IMR-90 (cell line): ENCODE data around the gene MAOB. TPM values are rescaled to one million over a fixed set of nuclear protein-coding genes. Genes with fewer than 3 reads are reported as not detected.

ENCODE experiments used
- ATAC-seq: fragments of 200-7000 bp; cut with Tn5 transposase; 2 replicates; pipeline ENCODE4 v1.9.1; 2020; ENCODE audit warnings: low read depth, mild to moderate bottlenecking, moderate library complexity
- BruUV-seq: library from RNA; stranded (reverse); fragments of 400-500 nt; replicated peaks from 2 replicates; lab custom pipeline; 2021; lab: Mats Ljungman, UMichigan
- CTCF ChIA-PET: fragments of 300-600 bp; formaldehyde crosslinking; extraction: SDS; loops from one replicate; lab custom pipeline; 2021; ENCODE audit warnings: antibody characterized with exemption; lab: Yijun Ruan, JAX
- POLR2A ChIA-PET: fragments of 300-600 bp; sonication (Branson Sonifier 250); formaldehyde crosslinking; loops from one replicate; lab custom pipeline; 2022; ENCODE audit warnings: antibody characterized with exemption; ENCODE audit not compliant: unreplicated experiment; lab: Charles Lee
- DNase-seq: peaks from one replicate; pipeline ENCODE4 v3.0.0; 2013
- H2AFZ ChIP-seq: replicated peaks from 2 replicates; pipeline ENCODE3; 2013; ENCODE audit warnings: low read length, mild to moderate bottlenecking; ENCODE audit not compliant: poor library complexity
- H2AK5ac ChIP-seq: 2 replicates; pipeline ENCODE4 v1.6.1; 2013; ENCODE audit warnings: low read depth, low read length, inconsistent platforms
- H2AK9ac ChIP-seq: replicated peaks from 2 replicates; pipeline ENCODE3; 2013; ENCODE audit warnings: mild to moderate bottlenecking, low read depth, low read length, moderate library complexity; ENCODE audit not compliant: poor library complexity
- H2BK120ac ChIP-seq: 2 replicates; pipeline ENCODE4 v1.6.1; 2013; ENCODE audit warnings: low read depth, low read length, inconsistent platforms
- H2BK15ac ChIP-seq: 3 replicates; pipeline ENCODE4 v1.6.1; 2013; ENCODE audit warnings: low read depth, low read length, inconsistent platforms
- H2BK20ac ChIP-seq: 2 replicates; pipeline ENCODE4 v1.6.1; 2013; ENCODE audit warnings: low read depth, mild to moderate bottlenecking, inconsistent platforms, low read length, moderate library complexity
- H2BK5ac ChIP-seq: 2 replicates; pipeline ENCODE4 v1.6.1; 2013; ENCODE audit warnings: mild to moderate bottlenecking, low read depth, low read length, inconsistent platforms; ENCODE audit not compliant: poor library complexity, severe bottlenecking
- H3K14ac ChIP-seq: replicated peaks from 2 replicates; pipeline ENCODE4 v1.6.1; 2013; ENCODE audit warnings: low read depth, low read length, inconsistent platforms
- H3K18ac ChIP-seq: 2 replicates; pipeline ENCODE4 v1.6.1; 2013; ENCODE audit warnings: low read depth, low read length, control low read depth
- H3K23ac ChIP-seq: 2 replicates; pipeline ENCODE4 v1.6.1; 2013; ENCODE audit warnings: low read depth, low read length, inconsistent platforms
- H3K27ac ChIP-seq: 2 replicates; pipeline ENCODE4 v1.5.1; 2013; ENCODE audit warnings: mild to moderate bottlenecking, control low read depth, low read length; ENCODE audit not compliant: insufficient read depth
- H3K27me3 ChIP-seq: 2 replicates; pipeline ENCODE4 v1.6.1; 2013; ENCODE audit warnings: low read length; ENCODE audit not compliant: control insufficient read depth, insufficient read depth
- H3K36me3 ChIP-seq: 2 replicates; pipeline ENCODE4 v1.6.1; 2013; ENCODE audit warnings: low read length, mixed read lengths; ENCODE audit not compliant: control insufficient read depth, insufficient read depth
- H3K4ac ChIP-seq: 2 replicates; pipeline ENCODE4 v1.6.1; 2013; ENCODE audit warnings: low read depth, low read length, inconsistent platforms
- H3K4me1 ChIP-seq: 2 replicates; pipeline ENCODE4 v1.6.1; 2013; ENCODE audit warnings: low read length, mixed read lengths; ENCODE audit not compliant: control insufficient read depth, insufficient read depth
- H3K4me2 ChIP-seq: 2 replicates; pipeline ENCODE4 v1.6.1; 2013; ENCODE audit warnings: low read depth, mild to moderate bottlenecking, control low read depth, low read length, moderate library complexity
- H3K4me3 ChIP-seq: 2 replicates; pipeline ENCODE4 v1.5.1; 2013; ENCODE audit warnings: low read depth, mild to moderate bottlenecking, control low read depth, low read length, moderate library complexity; ENCODE audit not compliant: insufficient read depth
- H3K56ac ChIP-seq: 2 replicates; pipeline ENCODE4 v1.6.1; 2013; ENCODE audit warnings: low read length, inconsistent platforms; ENCODE audit not compliant: insufficient read depth; ENCODE audit errors: extremely low read depth
- H3K79me1 ChIP-seq, 2 experiments: 2 replicates each; pipeline ENCODE4 v1.6.1; 2013; ENCODE audit warnings: low read length in 2 of 2, inconsistent platforms in 1 of 2, low read depth in 1 of 2
- H3K9ac ChIP-seq: 2 replicates; pipeline ENCODE4 v1.6.1; 2013; ENCODE audit warnings: low read depth, low read length, control low read depth
- H3K9me1 ChIP-seq: 2 replicates; pipeline ENCODE4 v1.6.1; 2013; ENCODE audit warnings: low read length, inconsistent platforms; ENCODE audit not compliant: insufficient read depth
- H3K9me3 ChIP-seq: 2 replicates; pipeline ENCODE4 v1.6.1; 2013; ENCODE audit warnings: low read length; ENCODE audit not compliant: control insufficient read depth, insufficient read depth
- H4K20me1 ChIP-seq: 2 replicates; pipeline ENCODE4 v1.6.1; 2013; ENCODE audit warnings: low read length, inconsistent platforms; ENCODE audit not compliant: insufficient read depth
- H4K5ac ChIP-seq: 2 replicates; pipeline ENCODE4 v1.6.1; 2013; ENCODE audit warnings: mild to moderate bottlenecking, low read depth, low read length, control low read depth
- H4K8ac ChIP-seq, 2 experiments: 2 replicates each; pipeline ENCODE4 v1.6.1; 2013; ENCODE audit warnings: low read depth in 2 of 2, low read length in 2 of 2, control low read depth in 1 of 2, inconsistent platforms in 1 of 2
- H4K91ac ChIP-seq: 2 replicates; pipeline ENCODE4 v1.6.1; 2013; ENCODE audit warnings: low read depth, low read length, inconsistent platforms; ENCODE audit not compliant: insufficient read depth
- CHD1 ChIP-seq: IDR thresholded peaks from 2 replicates; pipeline ENCODE4 v1.6.1; 2012; ENCODE audit warnings: low read depth, low read length, improper control_type of control experiment
- ELK1 ChIP-seq: fragments of 150-350 bp; IDR thresholded peaks from 2 replicates; pipeline ENCODE4 v1.6.1; 2016; ENCODE audit warnings: low read depth, mild to moderate bottlenecking, low read length, moderate library complexity, borderline replicate concordance
- WGBS, 2 experiments: methylation state at CpG; one replicate each; pipeline versions ENCODE4 v1.1.5 to v1.1.7; 2013; ENCODE audit warnings: missing lambda C conversion rate in 2 of 2; ENCODE audit not compliant: insufficient read length in 1 of 2; ENCODE audit errors: extremely low coverage in 2 of 2; 5-methylcytosine and 5-hydroxymethylcytosine counted together
- dilution Hi-C: fragments of 300-500 bp; cut with HindIII; formaldehyde crosslinking; loops from one replicate; pipeline ENCODE4 v1.14.3; 2018; ENCODE audit warnings: low sequenced_read_pairs; ENCODE audit not compliant: unreplicated experiment
- in situ Hi-C: fragments of 300-500 bp; cut with MboI; formaldehyde crosslinking; loops from 3 replicates; pipeline ENCODE4 v1.14.3; 2019; ENCODE audit warnings: low sequenced_read_pairs, inconsistent platforms, mixed read lengths
- intact Hi-C: fragments of 100-400 bp; cut with micrococcal nuclease; formaldehyde crosslinking; loops from 2 replicates; pipeline ENCODE4 v1.10.0; 2022
- polyA plus RNA-seq, 3 experiments: library from polyadenylated mRNA; depleted of rRNA; stranded (reverse); fragments of >200 nt; gene quantifications; 2 replicates each; pipeline ENCODE4 v1.2.3, GENCODE V29; 2012; ENCODE audit warnings: low replicate concordance in 1 of 3
- total RNA-seq: library from RNA; depleted of rRNA; stranded (reverse); fragments of >200 nt; gene quantifications from 2 replicates; pipeline ENCODE4 v1.2.3, GENCODE V29; 2012

The MAOB gene
- total and polyA plus RNA-seq, 2 of the 4 experiments (the other 2 are of a cell fraction), result 0.36 to 0.46 TPM

- in situ Hi-C loops, result no loop called here
- WGBS, 2 experiments, result no CpG with 5 or more reads among the region's 1 CpG
- Histone ChIP-seq H3K56ac (no peak overlapping the region), H3K23ac (no peak overlapping the region), H3K14ac (no peak overlapping the region), H2BK15ac (no peak overlapping the region), H2AFZ (no peak overlapping the region), H2BK5ac (no peak overlapping the region), H4K91ac (no peak overlapping the region), H3K9me1 (no peaks in the 10 kb centered on the region), H4K8ac (no peak overlapping the region), H3K79me1 (no peaks in the 10 kb centered on the region), H2AK9ac (no peak overlapping the region), H4K5ac (no peak overlapping the region), H3K4me2 (no peak overlapping the region), H2BK20ac (no peak overlapping the region), H4K20me1 (no peaks in the 10 kb centered on the region), H3K4ac (no peak overlapping the region), H3K18ac (no peak overlapping the region), H3K4me3 (no peak overlapping the region), H3K9me3 (no peaks in the 10 kb centered on the region), H3K4me1 (no peaks in the 10 kb centered on the region), H2BK120ac (no peak overlapping the region), H3K27me3 (peaks cover 3% of the 10 kb centered on the region; the same call in 1 of the 2 replicates), H3K9ac (no peak overlapping the region), H3K27ac (no peak overlapping the region), H3K36me3 (no peaks in the 10 kb centered on the region), H2AK5ac (no peak overlapping the region)
- dilution Hi-C loops, result no loop called here
- no peak for TF ChIP-seq ELK1
- TF ChIP-seq CHD1, result no peak
- BruUV-seq, result no TSS peak
- ChIA-PET CTCF (no interaction called here), POLR2A (no interaction called here)
- DNase-seq (no peak), ATAC-seq (no peak)
- intact Hi-C loops, result no loop called here
Measured at GRCh38 chrX:43733699-43734098, 148.6 kb downstream of the MAOB start.
